DOHH2 (cell line): Measurements from ENCODE around the gene CCDC102A.

Source experiments
- H3F3A ChIP-seq: fragments of 200-600 bp; sonication (generic), shearing (Covaris generic); 2 replicates; pipeline ENCODE4 v1.6.0; 2016; ENCODE audit warnings: antibody characterized with exemption, mild to moderate bottlenecking; ENCODE audit not compliant: control insufficient read depth, insufficient read depth
- H3K27ac ChIP-seq: fragments of 200-600 bp; sonication (generic); 2 replicates; pipeline ENCODE4 v1.5.1; 2014; ENCODE audit warnings: low read depth, mild to moderate bottlenecking, low read length, moderate library complexity
- H3K27me3 ChIP-seq: fragments of 200-600 bp; sonication (generic); 2 replicates; pipeline ENCODE4 v1.6.1; 2014; ENCODE audit warnings: mild to moderate bottlenecking, low read length, mixed read lengths; ENCODE audit not compliant: control insufficient read depth
- H3K36me3 ChIP-seq: fragments of 200-600 bp; sonication (generic); 2 replicates; pipeline ENCODE4 v1.6.1; 2014; ENCODE audit warnings: mild to moderate bottlenecking, low read length, moderate library complexity, mixed read lengths; ENCODE audit not compliant: control insufficient read depth
- H3K4me1 ChIP-seq: fragments of 200-600 bp; sonication (generic); 2 replicates; pipeline ENCODE4 v1.6.1; 2014; ENCODE audit warnings: mild to moderate bottlenecking, low read length, mixed read lengths; ENCODE audit not compliant: control insufficient read depth
- H3K4me2 ChIP-seq: fragments of 200-600 bp; sonication (generic); 2 replicates; pipeline ENCODE4 v1.6.0; 2014; ENCODE audit warnings: mild to moderate bottlenecking, low read length, moderate library complexity
- H3K4me3 ChIP-seq: fragments of 200-600 bp; sonication (generic); 2 replicates; pipeline ENCODE4 v1.5.1; 2014; ENCODE audit warnings: mild to moderate bottlenecking, low read length, mixed read lengths
- H3K79me2 ChIP-seq: fragments of 200-600 bp; sonication (generic); 2 replicates; pipeline ENCODE4 v1.6.1; 2014; ENCODE audit warnings: mild to moderate bottlenecking, low read length, mixed read lengths; ENCODE audit not compliant: control insufficient read depth
- H3K9me2 ChIP-seq: fragments of 200-600 bp; sonication (generic); replicated peaks from 2 replicates; pipeline ENCODE4 v1.6.1; 2014; ENCODE audit warnings: mild to moderate bottlenecking, low read length, mixed read lengths; ENCODE audit not compliant: control insufficient read depth
- H3K9me3 ChIP-seq: fragments of 200-600 bp; sonication (generic); 2 replicates; pipeline ENCODE4 v1.6.1; 2014; ENCODE audit warnings: antibody characterized with exemption, low read length, mixed read lengths; ENCODE audit not compliant: control insufficient read depth, insufficient read depth
- H4K20me1 ChIP-seq: fragments of 200-600 bp; sonication (generic); 2 replicates; pipeline ENCODE4 v1.6.0; 2014; ENCODE audit warnings: low read depth, mild to moderate bottlenecking, antibody characterized with exemption, low read length, moderate library complexity; ENCODE audit not compliant: control insufficient read depth, insufficient read depth
- EZH2phosphoT487 ChIP-seq: fragments of 200-600 bp; sonication (generic); IDR thresholded peaks from 2 replicates; pipeline ENCODE4 v1.6.1; 2017; ENCODE audit warnings: borderline replicate concordance, mild to moderate bottlenecking, antibody characterized with exemption, low read length, moderate library complexity, mixed read lengths
- TF ChIP-seq, protein P1 (sequence below): fragments of 200-600 bp; sonication (generic); IDR thresholded peaks from one replicate; pipeline ENCODE4 v1.5.1; 2014; ENCODE audit warnings: antibody characterized with exemption, mild to moderate bottlenecking, low read depth, low read length; ENCODE audit not compliant: poor library complexity, severe bottlenecking

The CCDC102A gene

DNA sequence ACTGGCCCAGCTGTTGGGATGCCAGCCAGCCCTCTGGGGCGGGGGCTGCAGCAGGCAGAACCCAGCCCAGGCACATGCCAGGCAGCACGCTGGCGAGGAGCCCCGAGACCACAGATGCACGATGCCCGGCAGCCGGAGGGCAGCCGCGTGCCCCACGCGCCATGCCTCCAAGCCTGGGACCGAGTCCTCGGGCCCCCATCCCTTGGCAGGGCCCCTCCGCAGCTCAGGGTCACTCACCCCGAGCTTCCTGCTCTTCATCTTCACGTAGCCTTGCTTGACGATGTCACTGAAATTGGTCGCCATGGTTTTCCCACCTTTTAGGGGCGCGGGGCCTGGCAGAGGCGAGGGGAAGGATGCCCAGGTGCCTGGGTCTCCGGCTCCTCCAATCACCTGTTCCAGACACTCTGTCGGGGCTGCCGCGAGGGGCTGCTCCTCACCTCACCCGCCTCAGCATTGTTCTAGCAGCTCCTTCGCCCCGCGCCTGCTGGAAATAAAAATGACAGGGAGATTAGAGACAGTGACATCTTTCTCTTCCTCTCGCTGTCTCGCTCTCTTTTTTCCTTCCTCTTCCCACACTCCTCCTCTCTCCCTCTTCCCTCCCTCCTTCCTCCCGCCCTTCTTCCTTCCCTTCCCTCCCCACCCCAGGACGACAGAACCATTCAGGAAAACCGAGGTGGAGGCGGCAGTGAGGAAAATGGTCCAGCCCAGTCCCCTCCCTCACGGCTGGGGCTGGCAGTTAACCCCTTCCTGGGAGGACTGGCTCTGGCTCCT is 57.0 kb downstream of the CCDC102A start:
- Histone ChIP-seq H3K36me3 (no peaks in the 10 kb centered on the region), H3K4me1 (peaks cover 34% of the 10 kb centered on the region), H3K4me2 (peak overlapping the region; percentile 19), H3K27ac (no peak overlapping the region), H3K4me3 (no peak overlapping the region), H4K20me1 (no peaks in the 10 kb centered on the region), H3K9me3 (no peaks in the 10 kb centered on the region), H3K9me2 (no peaks in the 10 kb centered on the region), H3F3A (no peaks in the 10 kb centered on the region), H3K27me3 (peaks cover 6% of the 10 kb centered on the region), H3K79me2 (no peaks in the 10 kb centered on the region)
- no peak for TF ChIP-seq EZH2phosphoT487

DNA sequence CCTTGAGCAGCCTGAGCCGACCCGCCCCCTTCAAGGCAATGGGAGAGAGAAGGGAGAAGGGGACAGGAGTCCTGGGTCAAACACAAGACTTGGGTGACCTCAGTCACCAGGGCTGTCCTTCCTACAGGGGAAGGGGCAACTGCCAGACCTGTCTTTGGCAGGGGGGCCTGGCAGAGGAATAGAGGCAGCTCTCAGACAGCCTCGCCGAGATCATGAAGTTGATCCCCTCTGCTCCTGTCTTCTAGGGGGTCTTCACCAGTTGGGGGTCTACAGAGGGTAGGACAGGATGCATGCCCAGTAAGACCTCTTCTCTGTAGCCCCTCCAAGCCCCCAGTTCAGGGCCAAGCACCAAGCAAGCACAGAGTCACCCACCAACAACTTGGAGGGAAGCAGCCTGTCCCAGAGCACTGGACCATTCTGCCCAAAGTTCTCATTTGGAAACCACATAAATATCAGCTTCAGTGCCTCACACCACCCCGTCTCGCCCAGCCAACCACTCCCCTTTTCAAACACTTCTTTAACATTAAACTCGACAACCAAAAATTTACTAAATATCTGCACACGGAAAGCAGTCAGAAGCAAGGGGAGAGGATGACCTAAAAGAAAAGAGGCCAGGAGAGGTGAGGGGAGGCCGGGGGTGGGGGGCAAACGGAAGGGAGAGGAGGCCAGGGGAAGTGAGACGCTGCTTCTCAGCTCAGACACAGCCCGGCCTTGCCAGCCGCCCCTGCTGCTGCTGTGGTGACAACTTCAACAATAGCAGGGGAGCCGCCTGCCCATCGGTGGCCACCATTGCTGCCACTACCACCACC is 57.8 kb downstream of the CCDC102A start:
- H3K27ac ChIP-seq = no peak overlapping the region
- no peaks in the 10 kb centered on the region for H3K36me3 ChIP-seq
- H3K4me3 ChIP-seq = no peak overlapping the region; the same call in 1 of the 2 replicates
- TF ChIP-seq, protein P1, sequence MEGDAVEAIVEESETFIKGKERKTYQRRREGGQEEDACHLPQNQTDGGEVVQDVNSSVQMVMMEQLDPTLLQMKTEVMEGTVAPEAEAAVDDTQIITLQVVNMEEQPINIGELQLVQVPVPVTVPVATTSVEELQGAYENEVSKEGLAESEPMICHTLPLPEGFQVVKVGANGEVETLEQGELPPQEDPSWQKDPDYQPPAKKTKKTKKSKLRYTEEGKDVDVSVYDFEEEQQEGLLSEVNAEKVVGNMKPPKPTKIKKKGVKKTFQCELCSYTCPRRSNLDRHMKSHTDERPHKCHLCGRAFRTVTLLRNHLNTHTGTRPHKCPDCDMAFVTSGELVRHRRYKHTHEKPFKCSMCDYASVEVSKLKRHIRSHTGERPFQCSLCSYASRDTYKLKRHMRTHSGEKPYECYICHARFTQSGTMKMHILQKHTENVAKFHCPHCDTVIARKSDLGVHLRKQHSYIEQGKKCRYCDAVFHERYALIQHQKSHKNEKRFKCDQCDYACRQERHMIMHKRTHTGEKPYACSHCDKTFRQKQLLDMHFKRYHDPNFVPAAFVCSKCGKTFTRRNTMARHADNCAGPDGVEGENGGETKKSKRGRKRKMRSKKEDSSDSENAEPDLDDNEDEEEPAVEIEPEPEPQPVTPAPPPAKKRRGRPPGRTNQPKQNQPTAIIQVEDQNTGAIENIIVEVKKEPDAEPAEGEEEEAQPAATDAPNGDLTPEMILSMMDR = no peak
- no peak for TF ChIP-seq EZH2phosphoT487
- H3K4me2 ChIP-seq = peak overlapping the region; percentile 19
- no peaks in the 10 kb centered on the region for H3F3A ChIP-seq
- no peaks in the 10 kb centered on the region for H3K79me2 ChIP-seq
- peaks cover 34% of the 10 kb centered on the region for H3K4me1 ChIP-seq
- no peaks in the 10 kb centered on the region for H3K9me2 ChIP-seq
- H4K20me1 ChIP-seq = no peaks in the 10 kb centered on the region
- no peaks in the 10 kb centered on the region for H3K27me3 ChIP-seq
- no peaks in the 10 kb centered on the region for H3K9me3 ChIP-seq

DNA sequence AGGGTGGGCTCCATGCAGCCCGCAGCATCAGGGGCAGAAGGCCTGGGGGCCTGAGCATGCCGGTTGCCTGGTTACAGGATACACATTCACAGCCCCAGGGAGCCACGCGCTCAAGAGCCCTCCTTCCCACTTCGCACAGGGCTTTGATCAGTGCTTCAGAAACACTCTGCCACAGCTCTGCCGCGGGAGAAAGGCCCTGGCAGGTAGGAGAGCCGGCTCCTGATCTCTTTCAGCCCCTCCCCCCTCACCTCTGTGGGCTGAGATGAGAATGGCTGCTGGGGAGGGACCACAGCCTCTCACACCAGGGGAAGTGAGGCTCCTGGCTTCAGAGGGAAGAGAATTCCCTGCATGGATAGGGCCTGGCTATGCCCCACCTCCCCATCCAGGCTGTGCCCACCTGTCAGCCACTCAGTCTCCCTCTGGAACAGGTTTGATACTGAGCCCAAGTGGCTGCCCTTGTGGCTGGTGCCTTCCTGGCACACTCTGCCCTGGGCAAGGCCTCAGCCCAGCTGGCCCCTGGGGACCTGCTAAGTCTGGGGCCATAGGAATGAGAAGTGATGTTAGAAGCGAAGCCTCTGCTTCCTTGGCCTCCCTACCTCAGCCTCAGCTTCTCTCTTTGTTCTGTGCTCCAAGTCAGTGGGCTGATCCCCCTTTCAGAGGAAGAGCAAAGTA is 58.7 kb downstream of the CCDC102A start:
- Histone ChIP-seq H3K4me2 (no peak overlapping the region), H3K4me1 (peaks cover 34% of the 10 kb centered on the region), H3K36me3 (no peaks in the 10 kb centered on the region), H3K79me2 (no peaks in the 10 kb centered on the region), H3K9me2 (no peaks in the 10 kb centered on the region), H3K27me3 (no peaks in the 10 kb centered on the region), H4K20me1 (no peaks in the 10 kb centered on the region), H3K27ac (no peak overlapping the region), H3F3A (no peaks in the 10 kb centered on the region), H3K4me3 (no peak overlapping the region), H3K9me3 (no peaks in the 10 kb centered on the region)
- TF ChIP-seq, protein P1 = no peak
- no peak for TF ChIP-seq EZH2phosphoT487
